Measurements from ENCODE around the gene PIGS. TPM values are rescaled to one million over a fixed set of nuclear protein-coding genes. Genes with fewer than 3 reads are reported as not detected.
"Not testable (repeated sequence)": the region's sequence is repeated elsewhere in the genome, so short reads cannot be mapped to it uniquely, and the experiment has no call there.

The PIGS gene
- total RNA-seq, 1 experiment from 2014 or later, result 45.2 TPM

DNA sequence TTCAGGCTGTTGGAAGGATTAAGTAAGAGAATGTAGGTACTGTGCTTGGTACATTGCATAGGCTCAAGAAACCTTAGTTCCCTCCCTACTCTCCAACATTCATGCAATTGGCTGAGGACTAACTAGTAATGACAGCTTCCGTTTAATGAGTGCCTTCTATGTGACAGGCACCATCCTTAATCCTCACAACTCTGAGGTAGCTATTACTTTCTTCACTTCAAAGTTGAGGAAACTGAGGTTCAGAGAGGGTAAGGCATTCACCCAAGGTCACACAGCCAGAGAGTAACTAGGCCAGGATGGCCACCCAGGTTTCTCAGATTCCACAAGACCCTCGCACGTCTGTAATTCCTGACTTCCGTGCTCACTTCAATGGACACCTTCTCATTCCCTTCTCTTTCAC is 41.1 kb downstream of the PIGS start:
- no peak for DNase-seq (ENCODE audit: low read depth)

DNA sequence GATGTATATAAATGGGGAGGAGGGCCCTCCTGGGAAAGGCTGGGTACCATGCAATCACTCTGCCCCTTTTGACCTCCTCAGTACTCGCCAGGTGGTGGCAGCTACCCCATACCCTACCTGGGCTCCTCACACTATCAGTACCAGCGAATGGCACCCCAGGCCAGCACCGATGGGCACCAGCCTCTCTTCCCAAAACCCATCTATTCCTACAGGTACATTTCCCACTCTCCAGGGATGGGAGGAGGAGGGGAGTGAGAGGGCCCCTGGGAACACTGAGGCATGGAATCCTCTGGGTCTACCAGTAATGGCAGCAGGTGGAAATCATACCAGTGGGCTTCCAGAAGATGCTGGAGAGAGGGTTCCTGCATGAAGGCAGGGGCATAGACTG is 42.3 kb downstream of the PIGS start:
- no peak for DNase-seq (ENCODE audit: low read depth)

DNA sequence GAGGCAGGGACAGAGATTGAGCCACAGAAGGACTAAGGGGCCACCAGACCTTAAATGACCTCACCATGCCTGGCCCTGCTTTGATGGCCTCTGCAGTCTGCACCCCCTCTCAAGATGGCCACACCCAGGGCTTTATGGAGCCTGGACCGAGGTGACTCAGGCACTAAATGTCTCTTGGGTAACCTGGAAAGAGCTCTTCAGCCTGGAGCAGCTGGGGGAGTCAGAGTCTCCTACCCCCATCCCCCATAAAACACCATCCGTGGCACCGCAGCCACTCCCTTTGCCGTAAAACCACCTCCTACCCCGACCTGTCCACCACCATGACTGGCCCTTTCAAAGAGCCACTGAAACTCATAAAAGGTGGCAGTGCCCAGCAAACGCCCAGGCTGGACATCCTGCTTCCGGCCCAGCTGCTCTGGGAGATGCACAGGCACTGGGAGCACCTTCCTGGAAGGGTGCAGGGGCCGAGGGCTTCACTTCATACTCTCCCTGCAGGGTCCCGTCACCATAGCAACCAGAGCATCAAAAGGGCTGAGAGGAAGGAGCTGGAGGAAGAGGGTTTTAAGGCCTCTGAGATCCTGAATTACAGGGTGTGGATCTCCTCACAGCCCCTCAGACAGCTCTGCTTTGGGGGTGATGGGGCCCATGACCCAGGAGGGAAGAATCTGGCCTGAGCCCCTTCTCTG is 42.9 kb downstream of the PIGS start:
- DNase-seq (ENCODE audit: low read depth), result peak; percentile 13

DNA sequence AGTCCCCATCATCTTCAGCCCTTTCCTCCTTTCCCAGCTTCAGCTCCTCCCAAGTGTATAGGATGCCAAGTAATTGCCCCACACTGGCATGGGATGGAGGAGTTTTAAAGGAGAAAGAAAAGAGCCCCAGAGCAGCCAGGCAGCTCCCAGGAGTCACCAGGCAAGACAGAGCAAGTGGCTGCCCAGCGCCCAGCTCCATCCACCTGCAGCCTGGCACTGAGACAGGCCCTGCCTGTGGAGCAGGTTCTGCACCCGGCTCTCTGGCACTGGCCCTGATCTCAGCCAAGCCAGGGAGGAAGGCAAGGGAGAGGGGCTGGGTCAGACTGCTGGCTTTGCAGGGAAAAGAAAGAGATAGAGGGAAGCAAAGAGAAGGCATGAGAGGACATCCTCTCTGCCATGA is 43.5 kb downstream of the PIGS start:
- DNase-seq (ENCODE audit: low read depth), result no peak

DNA sequence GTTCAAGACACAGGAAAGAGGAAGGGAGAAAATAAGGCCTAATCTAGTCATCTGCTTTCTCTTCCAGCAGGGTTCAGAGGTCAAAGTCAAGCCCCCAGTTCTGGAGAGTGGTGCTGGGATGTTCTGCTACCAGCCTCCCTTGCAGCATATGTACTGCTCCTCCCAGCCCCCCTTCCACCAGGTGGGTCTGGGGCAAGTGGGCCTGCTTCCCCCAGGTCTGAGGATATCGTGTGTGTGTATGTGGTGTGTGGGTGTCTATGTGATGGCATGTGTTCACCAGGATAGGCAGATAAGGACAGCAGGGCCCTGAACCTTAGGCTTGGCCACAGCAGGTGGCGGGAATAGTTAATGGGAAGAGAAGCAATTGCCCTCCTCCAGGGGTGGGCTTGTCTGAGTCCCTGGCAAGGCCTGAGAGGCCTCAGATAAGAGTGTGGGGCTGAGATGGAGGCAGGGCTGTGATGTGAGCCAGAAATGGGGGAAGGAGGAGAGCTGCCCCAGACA is 44.1 kb downstream of the PIGS start:
- no peak for DNase-seq (ENCODE audit: low read depth)

DNA sequence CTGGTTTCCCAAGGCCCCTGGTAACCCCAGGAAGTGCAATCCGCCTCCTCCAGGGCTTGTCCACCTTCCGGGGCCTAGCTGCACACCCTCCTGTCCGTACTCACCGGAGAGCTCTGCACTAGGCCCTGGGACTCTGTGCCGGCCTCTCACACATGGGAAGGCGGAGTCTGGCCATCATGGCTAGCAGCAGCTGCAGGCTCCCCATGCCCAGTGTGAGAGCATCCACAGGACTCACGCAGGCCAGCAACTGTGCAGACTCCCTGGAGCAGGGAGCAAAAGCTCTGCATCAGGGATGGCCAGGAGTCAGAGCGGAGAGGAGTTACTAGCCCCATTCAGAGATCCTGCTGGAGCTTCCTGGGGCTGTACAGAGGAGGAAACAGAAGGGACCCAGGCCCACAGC is 44.9 kb downstream of the PIGS start:
- peak; percentile 31 for DNase-seq (ENCODE audit: low read depth)

DNA sequence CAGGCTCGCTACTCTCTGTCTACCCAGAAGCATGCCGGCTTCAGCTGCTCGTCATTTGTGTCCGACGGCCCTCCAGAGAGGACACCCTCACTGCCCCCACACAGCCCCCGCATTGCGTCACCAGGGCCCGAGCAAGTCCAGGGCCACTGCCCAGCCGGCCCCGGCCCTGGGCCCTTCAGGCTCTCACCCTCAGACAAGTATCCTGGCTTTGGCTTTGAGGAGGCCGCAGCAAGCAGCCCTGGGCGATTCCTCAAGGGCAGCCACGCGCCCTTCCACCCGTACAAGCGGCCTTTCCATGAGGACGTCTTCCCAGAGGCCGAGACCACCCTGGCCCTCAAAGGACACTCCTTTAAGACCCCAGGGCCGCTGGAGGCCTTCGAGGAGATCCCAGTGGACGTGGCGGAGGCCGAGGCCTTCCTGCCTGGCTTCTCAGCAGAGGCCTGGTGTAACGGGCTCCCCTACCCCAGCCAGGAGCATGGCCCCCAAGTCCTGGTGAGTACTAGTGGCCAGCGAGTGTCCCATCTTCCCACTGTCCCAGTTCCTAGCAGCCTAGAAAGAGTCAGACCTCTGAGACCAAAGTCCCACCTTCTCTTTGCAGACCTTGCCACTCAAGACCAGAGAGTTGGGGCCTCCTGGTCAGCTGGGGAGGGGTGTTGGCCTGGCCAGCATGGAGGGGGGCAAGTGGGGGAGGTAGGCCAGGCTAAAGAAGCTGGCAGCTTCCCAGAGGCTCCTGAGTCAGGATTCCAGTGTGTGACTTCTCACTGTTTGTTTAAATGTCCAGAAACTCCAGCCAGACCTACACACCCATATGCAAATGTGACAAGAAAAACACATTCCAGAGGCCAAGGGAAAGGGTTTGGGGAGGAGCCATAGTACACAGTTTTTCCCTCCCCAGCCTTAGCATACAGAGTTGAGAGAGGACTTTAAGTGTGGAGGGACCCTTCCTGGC is 46.6 kb downstream of the PIGS start:
- no peak for DNase-seq (ENCODE audit: low read depth)

DNA sequence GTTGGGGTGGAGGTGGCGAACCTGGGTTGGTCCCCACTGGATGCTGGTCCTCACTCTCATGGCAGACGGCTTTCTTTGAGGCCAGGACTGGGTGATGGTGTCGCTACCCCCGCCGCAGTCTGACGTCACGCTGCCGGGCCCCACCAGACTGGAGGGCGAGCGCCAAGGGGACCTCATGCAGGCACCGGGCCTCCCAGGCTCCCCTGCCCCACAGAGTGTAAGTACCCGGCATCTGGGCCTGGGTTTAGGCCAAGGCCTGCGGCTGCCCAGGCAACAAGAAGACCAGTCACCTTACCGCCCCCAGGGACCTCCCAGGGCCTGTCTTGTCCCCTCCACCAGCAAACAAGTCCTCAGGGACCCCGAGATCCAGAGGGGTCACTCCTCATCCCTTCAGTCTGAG is 47.4 kb downstream of the PIGS start:
- no peak for DNase-seq (ENCODE audit: low read depth)

DNA sequence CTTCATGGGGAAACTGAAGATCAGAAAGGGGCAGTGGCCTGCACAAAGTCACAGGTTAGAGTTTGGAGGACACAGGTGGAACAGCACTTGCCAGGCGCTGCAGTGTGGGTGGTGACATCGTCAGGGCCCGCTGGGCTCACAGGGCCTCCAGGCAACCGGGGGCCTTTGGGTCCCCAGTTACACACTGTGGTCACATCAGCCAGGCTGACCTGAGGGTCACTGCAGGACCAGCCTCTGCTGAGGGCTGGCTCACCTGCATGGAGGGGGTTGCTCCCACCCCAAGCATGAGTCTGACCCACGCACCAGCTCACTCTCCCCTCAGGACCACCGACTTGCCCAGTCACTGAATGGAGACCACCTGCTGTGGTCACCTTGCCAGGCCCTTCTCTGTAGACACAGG is 48.1 kb downstream of the PIGS start:
- DNase-seq (ENCODE audit: low read depth), result no peak

DNA sequence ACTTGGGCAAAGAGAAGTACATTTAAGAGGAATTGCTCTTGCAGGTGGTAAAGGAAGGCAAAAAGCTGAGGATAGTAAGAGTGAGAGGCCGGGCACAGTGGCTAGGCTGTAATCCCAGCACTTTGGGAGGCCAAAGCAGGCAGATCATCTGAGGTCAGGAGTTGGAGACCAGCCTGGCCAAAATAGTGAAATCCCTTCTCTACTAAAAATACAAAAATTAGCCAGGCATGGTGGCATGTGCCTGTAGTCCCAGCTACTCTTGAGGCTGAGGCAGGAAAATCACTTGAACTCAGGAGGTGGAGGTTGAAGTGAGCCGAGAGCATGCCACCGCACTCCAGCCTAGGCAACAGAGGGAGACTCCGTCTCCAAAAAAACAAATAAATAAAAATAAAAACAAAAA is 49.0 kb downstream of the PIGS start:
- DNase-seq (ENCODE audit: low read depth), result not testable (repeated sequence)

DNA sequence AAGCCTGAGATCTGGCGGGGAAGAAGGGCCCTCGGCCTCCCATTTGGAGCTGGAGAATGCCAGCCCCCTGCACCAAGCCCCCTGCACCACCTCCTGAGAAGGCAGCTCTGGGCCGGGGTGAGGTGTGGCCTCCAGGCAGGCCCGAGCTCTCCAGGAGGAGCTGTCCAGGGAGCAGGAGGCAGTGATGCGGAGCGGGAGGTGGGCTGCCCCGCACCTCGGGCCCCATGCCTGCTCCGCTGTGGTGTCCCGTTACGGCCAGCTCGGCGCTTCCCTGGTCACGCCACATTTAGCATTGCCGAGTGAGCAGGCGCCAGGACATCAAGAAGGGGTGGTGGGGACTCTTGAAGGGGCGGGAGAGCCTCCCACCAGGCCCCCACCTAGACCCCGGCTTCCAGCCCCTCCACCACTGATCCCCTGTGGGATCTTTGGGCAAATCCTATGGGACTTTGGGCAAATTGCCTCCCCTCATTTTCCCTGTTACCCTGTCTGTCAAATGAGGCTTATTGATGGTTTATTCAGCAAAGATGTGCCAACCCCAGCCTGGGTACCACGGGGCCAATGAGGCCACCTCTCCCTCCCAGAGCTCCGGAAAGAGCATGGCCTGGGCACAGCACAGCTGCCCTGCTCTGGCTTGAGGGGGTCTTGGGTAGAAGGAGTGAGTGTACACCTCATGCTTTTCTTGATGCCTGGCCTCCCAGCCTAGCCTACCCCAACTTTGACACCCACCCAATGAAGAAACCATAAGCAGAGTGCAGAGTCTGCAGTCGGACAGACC is 49.8 kb downstream of the PIGS start:
- DNase-seq (ENCODE audit: low read depth), result no peak

DNA sequence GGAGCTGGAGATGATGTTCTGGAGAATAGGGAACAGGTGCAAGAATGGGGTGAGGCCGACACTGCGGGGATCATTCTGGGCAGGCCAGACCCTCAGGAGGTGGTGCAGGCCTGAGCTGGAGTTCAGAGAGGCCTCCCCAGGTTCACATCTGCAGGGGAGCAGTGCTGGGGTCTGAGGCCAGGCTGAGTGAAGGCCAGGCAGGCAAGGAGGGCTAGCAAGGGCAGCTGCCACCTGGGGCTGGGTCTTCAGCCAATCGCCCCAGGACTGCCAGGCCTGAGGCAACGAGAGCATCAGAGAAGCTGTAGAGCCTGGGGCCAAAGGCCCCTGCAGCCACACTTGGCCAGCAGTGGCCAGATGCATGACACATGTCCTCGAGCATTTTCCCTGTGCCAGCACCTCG is 50.6 kb downstream of the PIGS start:
- no peak for DNase-seq (ENCODE audit: low read depth)

DNA sequence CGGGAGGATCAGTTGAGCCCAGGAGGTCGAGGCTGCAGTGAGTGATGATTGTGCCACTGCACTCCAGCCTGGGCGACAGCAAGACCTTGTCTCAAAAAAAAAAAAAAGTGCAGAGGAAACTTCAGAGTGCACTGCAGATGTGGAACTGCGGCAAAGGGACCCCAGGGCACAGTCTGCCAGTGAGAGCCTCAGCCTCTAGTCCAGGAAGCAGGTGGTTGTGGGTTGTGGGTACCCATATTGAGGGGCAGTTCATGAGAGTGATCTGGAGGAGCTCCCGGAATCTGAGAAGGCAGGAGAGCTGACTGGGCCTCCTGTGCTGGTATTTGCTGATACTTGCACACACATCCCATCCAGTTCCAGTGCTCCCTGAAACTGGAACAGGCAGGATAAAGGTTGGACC is 52.1 kb downstream of the PIGS start:
- no peak for DNase-seq (ENCODE audit: low read depth)

DNA sequence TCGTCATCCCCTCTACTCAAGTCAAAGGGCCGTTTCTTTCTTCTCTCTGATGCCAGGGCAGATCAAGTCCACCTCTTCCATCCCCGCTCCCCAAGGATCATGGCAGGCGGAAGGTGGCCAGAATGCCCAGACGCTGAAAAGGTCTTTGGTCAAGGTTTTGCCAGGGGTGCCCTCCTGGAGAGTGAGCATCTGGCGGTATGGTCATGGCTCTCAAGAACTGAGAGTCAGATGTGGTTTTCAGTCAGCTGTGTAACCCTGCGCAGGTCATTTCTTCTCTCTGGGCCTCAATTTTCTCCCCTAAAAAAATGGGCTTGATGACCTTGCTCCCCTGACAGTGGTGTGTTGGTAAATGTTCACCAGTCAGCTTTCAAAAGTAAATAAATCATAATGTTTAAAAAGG is 52.7 kb downstream of the PIGS start:
- no peak for DNase-seq (ENCODE audit: low read depth)

DNA sequence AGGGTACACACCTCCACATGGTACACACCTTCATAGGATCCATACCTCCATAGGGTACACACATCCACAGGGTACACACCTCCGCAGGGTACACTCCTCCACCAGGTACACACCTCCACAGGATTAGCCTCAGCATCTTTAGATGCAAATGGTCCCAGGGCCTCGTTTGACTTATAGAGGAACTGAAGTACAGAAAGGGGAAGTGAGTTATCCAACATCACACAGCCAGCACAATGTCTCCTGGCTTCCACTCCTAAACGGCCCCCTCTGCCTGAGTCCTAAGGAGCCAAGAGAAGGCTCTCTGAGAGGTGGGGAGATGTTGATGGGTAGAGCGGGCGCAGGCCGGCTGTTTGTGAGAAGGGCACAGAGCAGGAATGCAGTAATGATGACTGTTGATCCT is 53.2 kb downstream of the PIGS start:
- DNase-seq (ENCODE audit: low read depth), result no peak

DNA sequence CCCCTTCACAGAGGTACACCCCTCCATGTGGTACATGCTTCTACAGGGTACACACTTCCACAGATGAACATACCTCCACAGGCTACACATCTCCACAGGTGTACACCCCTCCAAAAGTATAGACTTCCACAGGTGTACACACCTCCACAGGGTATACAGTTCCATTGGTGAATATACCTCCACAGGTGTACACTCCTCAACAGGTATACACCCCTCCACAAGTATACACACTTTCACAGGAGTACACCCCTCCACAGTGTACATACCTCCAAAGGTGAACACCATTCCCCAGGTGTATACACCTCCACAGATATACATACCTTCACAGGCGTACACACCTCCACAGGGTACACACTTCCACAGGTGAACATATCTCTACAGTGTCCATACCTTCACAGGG is 55.8 kb downstream of the PIGS start:
- DNase-seq (ENCODE audit: low read depth), result no peak

DNA sequence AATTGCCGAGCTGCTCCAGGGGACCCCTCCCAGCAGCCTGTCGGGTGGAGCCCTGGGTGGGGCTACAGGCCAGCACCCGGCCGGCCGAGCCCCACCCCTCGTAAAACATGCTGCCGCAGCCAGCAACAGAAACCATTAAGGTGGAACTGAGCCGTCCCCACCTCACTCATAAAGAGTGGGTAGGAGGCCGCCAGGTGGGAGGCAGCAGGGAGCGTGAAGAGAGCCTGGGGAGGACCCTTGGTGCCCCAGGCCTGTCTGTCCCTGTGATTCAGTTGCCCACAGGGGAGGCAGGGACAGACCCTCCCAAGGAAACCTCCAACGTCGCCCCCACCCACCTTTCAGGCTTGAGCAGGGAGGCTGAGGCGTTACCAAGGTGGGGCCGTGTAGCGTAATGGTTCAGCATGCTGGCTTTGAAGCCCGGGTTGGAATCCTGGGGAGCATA is 56.7 kb downstream of the PIGS start:
- DNase-seq (ENCODE audit: low read depth), result no peak

DNA sequence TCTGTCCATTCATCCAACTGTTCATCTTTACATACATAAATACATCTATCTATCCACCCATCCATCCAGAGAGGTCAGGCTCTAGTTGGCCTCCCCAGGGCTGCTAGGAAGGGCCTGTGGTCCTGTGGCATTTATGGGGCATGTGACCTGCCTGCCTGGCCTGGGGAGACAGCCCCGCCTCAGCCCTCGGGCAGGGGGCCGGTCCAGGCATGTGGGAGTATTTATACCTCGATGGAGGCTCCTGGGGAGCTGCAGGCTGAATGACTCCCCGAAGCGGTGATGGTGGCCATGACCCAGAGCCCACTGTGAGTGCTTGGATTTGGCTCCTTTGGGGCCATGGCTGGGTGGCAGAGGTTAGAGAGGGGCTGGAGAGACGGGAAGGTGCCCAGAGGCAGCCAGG is 57.8 kb downstream of the PIGS start:
- no peak for DNase-seq (ENCODE audit: low read depth)

DNA sequence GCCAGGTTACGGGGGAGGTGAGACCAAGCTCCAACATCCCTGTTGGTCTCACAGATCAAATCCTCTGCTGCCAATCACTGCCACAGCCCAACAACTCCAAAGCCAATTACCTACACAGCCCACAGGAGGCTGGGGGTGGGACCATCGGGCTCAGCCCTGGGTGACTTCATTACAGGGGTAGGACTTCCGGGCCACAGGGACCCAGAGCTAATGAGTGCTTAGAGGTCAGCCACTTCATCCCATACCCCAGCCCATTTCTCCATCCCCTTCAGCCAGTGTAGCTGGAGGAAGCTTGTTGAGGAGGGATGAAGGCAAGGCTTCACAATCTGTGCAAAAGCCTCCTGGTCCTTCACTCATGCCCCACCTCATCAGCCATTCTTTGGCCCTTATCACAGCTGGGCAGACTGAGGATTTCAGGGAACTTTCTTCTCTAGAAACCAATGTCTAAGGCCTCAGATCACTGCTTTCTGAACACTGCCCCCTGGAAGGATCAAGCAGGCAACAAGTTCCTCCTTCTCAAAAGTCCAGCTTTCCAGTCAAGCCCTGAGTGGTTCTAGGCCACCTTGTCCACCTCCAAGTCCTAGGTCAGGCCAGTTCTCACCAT is 59.4 kb downstream of the PIGS start:
- no peak for DNase-seq (ENCODE audit: low read depth)

DNA sequence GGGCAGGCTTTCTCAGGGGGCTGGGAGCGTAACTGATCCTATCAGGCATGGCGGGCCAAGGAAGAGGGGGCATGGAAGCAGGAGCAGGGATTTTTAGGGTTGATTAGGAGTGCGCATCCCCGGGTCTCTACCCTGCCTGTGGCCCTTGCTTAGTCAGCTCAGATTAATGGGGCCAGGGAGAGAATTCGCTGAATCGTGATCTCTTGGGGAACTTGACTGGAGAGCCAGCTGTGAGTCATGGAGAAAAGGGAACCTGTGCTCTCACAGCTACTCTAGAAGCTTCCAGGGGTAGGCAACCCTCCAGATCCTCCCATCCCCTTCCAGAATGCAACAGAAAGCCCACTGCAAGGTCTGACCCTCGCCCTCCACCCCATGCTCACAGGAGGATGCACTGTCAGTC is 61.5 kb downstream of the PIGS start:
- DNase-seq (ENCODE audit: low read depth), result no peak

DNA sequence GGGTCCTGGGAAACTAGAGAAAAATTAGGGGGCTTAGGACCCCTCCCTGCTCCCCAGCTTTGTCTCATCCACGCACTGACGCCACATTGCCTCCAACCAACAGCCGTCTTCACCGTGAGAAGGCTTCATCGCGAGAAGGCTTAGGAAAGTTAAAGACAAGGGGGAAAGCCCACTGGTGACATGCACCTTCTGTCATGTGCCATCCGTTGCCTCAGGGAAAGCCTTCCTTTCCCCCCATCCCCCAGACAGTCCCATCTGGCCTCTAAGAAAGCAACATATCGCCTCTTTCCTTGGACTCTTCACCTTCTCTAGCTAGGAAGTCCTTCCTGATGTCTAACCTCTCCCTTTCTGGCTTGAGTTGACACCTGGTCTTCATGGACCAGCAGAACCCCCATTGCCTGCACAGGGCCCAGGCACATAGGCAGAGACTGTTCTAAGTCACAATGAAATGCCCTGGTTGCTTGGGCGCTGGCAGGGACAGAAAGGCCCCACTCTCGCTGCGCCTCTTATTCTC is 63.1 kb downstream of the PIGS start:
- no peak for DNase-seq (ENCODE audit: low read depth)

Measured in LHCN-M2 (cell line).